NCI-H2171 treated with DMSO at 0.1 percent for 48 hours (cell line): ENCODE results near the gene TNPO1.
"Not testable (repeated sequence)": the region's sequence is repeated elsewhere in the genome, so short reads cannot be mapped to it uniquely, and the experiment has no call there.

Experiments
- DNase-seq: peaks from one replicate; lab custom pipeline; 2025; lab: John Stamatoyannopoulos, UW

Gene TNPO1

GRCh38 chr5:72854419-72854818, 38.0 kb downstream of the TNPO1 start:
- no peak for DNase-seq

DNA sequence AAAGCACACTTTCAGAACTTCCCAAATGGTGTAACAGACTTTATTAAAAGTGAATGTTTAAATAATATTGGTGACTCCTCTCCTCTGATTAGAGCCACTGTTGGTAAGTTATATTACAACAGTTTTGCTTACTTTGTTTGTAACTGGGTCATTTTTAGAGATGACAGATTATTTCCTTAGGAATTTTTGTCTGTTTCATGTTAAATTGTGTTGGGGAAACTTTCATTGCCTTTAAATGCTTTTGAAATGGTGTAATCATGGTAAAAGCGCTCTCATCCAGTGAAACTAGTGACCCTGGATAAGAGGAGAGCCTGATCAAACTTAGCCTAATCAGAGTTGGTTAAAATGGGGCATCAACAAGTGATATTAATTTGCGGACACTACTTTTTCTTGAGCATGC, 39.4 kb downstream of the TNPO1 start:
- DNase-seq = no peak

- no peak for DNase-seq
These were observed 40.9 kb downstream of the TNPO1 start for GRCh38 chr5:72857396-72857795.

DNA sequence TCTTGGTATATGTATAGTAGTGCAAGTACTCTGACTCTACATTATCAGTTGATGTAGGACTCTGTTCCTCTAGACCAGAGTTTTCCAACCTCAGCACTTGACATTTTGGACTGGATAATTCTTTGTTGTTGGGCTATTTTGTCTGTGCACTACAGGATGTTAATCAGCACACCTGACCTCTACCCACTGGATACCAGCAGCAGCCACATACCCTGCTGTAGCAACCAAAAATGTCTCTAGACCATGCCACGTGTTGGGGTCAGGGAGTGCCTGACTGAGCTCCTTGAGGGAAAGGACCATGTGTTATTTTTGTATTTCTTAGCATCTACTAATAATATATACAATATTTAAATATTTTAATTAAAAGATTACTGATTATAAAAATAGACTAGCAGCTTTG, 42.7 kb downstream of the TNPO1 start:
- no peak for DNase-seq

- no peak for DNase-seq
These were observed 44.0 kb downstream of the TNPO1 start for GRCh38 chr5:72860499-72860898.

- DNase-seq = no peak
These were observed 55.0 kb downstream of the TNPO1 start for GRCh38 chr5:72871366-72872024.

DNA sequence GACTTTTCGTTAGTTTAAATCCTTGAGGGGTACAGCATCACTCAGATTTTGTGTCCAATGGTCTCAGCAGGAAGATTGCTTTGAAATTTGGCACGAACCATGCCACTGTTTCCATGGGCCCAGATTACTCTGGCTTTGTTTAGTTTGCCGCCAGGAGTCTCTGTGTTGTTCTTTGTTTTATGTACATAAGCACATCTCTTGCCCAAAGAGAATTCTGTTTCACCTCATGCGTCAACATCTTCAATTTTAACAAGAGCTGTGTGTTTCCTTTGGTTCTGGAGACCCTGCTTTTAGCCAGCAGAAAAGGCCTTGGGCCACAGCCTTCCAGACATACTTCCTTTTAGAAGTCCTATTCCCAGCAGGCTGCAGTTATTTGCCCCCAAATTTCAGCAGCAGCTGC, 62.4 kb downstream of the TNPO1 start:
- DNase-seq = no peak

DNA sequence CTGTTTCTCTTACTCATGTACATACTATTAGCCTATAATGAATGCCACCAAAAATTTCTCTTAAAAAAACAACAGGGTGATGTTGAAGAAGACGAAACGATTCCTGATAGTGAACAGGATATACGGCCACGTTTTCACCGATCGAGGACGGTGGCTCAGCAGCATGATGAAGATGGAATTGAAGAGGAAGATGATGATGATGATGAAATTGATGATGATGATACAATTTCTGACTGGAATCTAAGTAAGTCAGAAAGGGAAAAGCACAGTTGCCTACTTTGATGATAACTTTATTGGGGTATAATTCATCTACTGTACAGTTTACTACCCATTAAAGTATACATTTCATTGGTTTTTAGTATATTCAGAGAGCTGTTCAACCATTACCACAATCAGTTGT, 66.5 kb downstream of the TNPO1 start:
- no peak for DNase-seq

- DNase-seq = no peak
These were observed 67.4 kb downstream of the TNPO1 start for GRCh38 chr5:72883850-72884249.

- no peak for DNase-seq
These were observed 68.4 kb downstream of the TNPO1 start for GRCh38 chr5:72884892-72885291.

GRCh38 chr5:72885824-72886223, 69.4 kb downstream of the TNPO1 start:
- no peak for DNase-seq

DNA sequence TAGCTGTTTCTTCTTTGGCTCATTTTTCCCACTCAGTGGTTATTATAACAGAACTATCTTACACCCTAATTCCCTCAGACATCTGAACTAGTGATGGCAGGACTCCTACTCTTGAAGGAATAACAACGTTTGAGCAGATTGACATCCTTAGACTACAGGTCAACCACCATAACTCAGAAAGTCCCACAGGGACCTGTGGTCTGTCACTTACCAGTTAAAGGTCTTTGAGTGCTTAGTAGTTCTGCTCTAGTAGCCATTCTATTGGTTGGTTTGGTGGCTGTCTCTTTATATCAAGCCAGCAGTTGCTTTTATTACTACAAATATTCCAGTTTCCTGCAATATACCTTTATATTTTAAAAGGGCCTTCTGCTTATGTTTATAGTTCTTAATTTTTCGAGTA, 72.1 kb downstream of the TNPO1 start:
- no peak for DNase-seq

DNA sequence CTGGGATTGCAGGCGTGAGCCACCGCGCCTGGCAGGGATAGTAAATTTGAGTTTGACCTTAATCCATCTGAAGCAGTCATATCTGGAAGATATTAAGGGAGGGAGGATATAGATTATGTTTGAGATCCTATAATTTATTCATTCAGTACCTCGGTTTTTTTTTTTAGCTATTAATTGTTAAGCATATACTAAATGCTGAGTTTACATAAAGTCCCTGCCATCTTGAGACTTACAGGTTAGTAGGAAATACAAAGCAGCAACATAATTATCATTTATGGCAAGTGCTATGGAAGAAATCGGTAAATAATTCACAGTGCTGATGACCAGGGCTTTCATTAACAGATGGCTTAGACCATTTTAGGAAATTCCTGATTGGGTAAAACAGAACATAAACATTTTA, 72.9 kb downstream of the TNPO1 start:
- DNase-seq = no peak

- no peak for DNase-seq
These were observed 76.4 kb downstream of the TNPO1 start for GRCh38 chr5:72892846-72893245.

GRCh38 chr5:72895758-72896157, 79.3 kb downstream of the TNPO1 start:
- DNase-seq = no peak

GRCh38 chr5:72906806-72907205, 90.3 kb downstream of the TNPO1 start:
- DNase-seq = no peak

DNA sequence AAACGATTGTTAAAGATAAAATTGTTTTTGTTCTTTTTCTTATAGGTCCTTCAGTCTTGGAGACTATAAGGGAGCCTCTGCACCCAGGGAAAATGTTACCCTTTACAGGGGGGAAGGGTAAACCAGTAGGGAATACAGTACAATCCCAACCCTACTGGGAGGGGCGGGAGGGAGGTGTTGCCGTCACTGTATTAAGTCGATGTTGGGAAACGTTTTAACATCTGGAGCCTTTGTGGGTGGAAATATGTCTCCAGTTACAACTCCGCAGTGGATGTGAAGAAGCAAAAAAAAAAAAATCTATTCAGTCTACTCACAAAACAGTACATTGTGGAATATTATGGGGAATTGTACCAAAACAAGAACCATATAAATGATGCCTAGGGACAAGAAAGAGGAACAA, 92.2 kb downstream of the TNPO1 start:
- DNase-seq = peak; percentile 5

DNA sequence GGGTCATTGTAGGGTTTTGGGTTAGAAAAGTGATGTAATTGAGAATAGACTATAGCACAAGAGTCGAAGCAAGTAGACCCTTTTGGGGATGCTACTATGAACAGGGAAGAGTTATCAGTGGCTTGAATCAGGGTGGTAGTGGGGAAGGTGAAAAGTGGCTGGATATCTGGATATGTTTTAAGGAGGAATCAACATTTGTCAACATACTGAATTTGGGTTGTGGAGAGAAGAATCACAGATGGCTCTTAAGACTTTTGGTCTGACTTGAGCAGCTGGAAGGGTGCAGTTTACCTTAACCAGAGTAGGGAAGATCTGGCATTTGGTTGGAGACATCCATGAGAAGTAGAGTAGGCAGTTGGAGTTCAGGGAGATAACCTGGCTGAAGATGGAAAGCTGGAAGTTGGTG, 100.9 kb downstream of the TNPO1 start:
- DNase-seq = peak; percentile 30

- peak; percentile 35 for DNase-seq
These were observed 104.4 kb downstream of the TNPO1 start for GRCh38 chr5:72920690-72921502.

GRCh38 chr5:72921886-72922285, 105.4 kb downstream of the TNPO1 start:
- peak; percentile 16 for DNase-seq

DNA sequence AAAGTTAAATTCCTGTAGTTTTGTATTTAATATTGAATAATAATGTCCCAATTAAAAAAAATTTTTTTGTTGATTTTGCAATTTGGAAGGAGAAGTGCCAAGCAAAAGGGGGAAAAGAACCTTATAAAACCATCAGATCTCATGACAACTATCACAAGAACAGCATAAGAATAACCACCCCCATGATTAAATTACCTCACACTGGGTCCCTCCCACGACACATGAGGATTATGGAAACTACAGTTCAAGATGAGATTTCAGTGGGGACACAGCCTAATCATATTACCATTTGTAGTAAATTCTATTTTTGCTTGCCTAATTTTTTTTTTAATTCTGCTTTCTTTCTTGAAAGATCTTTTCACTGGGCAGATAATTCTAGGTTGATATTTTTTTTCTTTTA, 106.0 kb downstream of the TNPO1 start:
- no peak for DNase-seq

GRCh38 chr5:72925336-72926010, 109.0 kb downstream of the TNPO1 start:
- no peak for DNase-seq

- DNase-seq = not testable (repeated sequence)
These were observed 116.2 kb downstream of the TNPO1 start for GRCh38 chr5:72932686-72933085.
